CD8-positive, alpha-beta memory T cell (primary cell): ENCODE results near the gene ZNF354C. TPM values are rescaled to one million over a fixed set of nuclear protein-coding genes. Genes with fewer than 3 reads are reported as not detected.

ENCODE experiments used
- CTCF ChIA-PET: fragments of 350-600 bp; sonication (Branson Sonifier 250); formaldehyde crosslinking; loops from one replicate; lab custom pipeline; 2021; ENCODE audit warnings: antibody characterized with exemption; lab: Charles Lee
- POLR2A ChIA-PET: fragments of 350-600 bp; sonication (Branson Sonifier 250); formaldehyde crosslinking; loops from one replicate; lab custom pipeline; 2021; ENCODE audit warnings: antibody characterized with exemption; lab: Charles Lee
- DNase-seq, 5 donors: peaks; one replicate each; pipeline versions ENCODE4 v3.0.0 to v3.0.0-alpha.2; 2020 to 2022; ENCODE audit warnings: mixed read lengths in 1 of 5
- H3K27ac ChIP-seq: one replicate; pipeline ENCODE4 v1.7.0; 2013; ENCODE audit warnings: low read depth, mild to moderate bottlenecking, low read length, moderate library complexity
- H3K27me3 ChIP-seq: 2 replicates; pipeline ENCODE4 v1.7.0; 2013; ENCODE audit warnings: low read length, mild to moderate bottlenecking; ENCODE audit not compliant: insufficient read depth, poor library complexity, severe bottlenecking
- H3K36me3 ChIP-seq: 2 replicates; pipeline ENCODE4 v1.7.0; 2013; ENCODE audit warnings: mild to moderate bottlenecking, low read length, moderate library complexity; ENCODE audit not compliant: insufficient read depth
- H3K4me1 ChIP-seq: 2 replicates; pipeline ENCODE4 v1.7.0; 2013; ENCODE audit warnings: mild to moderate bottlenecking, low read length, moderate library complexity; ENCODE audit not compliant: insufficient read depth
- H3K4me3 ChIP-seq: 2 replicates; pipeline ENCODE4 v1.7.0; 2013; ENCODE audit warnings: mild to moderate bottlenecking, low read length
- H3K9me3 ChIP-seq: 2 replicates; pipeline ENCODE4 v1.7.0; 2013; ENCODE audit warnings: mild to moderate bottlenecking, low read length
- H3K27ac Mint-ChIP-seq, 8 donors: one replicate each; pipeline ENCODE4 v1.8.0; 2020 to 2021; ENCODE audit warnings: mixed read lengths in 8 of 8, mild to moderate bottlenecking in 6 of 8, inconsistent platforms in 3 of 8, moderate library complexity in 3 of 8
- H3K27me3 Mint-ChIP-seq, 2 donors: one replicate each; pipeline ENCODE4 v1.8.0; 2020 to 2021; ENCODE audit warnings: mixed read lengths in 2 of 2, mild to moderate bottlenecking in 1 of 2, moderate library complexity in 1 of 2
- H3K36me3 Mint-ChIP-seq, 3 donors: one replicate each; pipeline ENCODE4 v1.8.0; 2020 to 2021; ENCODE audit warnings: mixed read lengths in 3 of 3, inconsistent platforms in 1 of 3, mild to moderate bottlenecking in 1 of 3
- H3K4me1 Mint-ChIP-seq, 3 donors: one replicate each; pipeline ENCODE4 v1.8.0; 2020 to 2021; ENCODE audit warnings: mixed read lengths in 3 of 3, inconsistent platforms in 1 of 3, mild to moderate bottlenecking in 1 of 3
- H3K4me3 Mint-ChIP-seq, 7 donors: one replicate each; pipeline ENCODE4 v1.8.0; 2020 to 2021; ENCODE audit warnings: mixed read lengths in 7 of 7, mild to moderate bottlenecking in 6 of 7, moderate library complexity in 4 of 7, inconsistent platforms in 2 of 7
- H3K9me3 Mint-ChIP-seq, 5 donors: one replicate each; pipeline ENCODE4 v1.8.0; 2020 to 2022; ENCODE audit warnings: mixed read lengths in 5 of 5, mild to moderate bottlenecking in 3 of 5, moderate library complexity in 2 of 5, inconsistent platforms in 1 of 5
- polyA plus RNA-seq: library from polyadenylated mRNA; unstranded; fragments of 300-500 nt; fragmentation: Illumina TruSeq; gene quantifications from one replicate; pipeline ENCODE4 v1.2.3, GENCODE V29; 2021
- total RNA-seq, 2 experiments: library from RNA; stranded (reverse); gene quantifications; one replicate each; pipeline ENCODE4 v1.2.3, GENCODE V29; 2021

ZNF354C gene
- total and polyA plus RNA-seq, 3 experiments from 2014 or later: 0.87 to 6.0 (median 5.7) TPM

GRCh38 chr5:179115845-179116524 is 55.8 kb downstream of the ZNF354C start:
- Mint-ChIP-seq H3K27me3 (peaks cover 0 to 4% of the 10 kb centered on the region in 2 donors), H3K9me3 (peaks cover 10 to 42% (median 19%) of the 10 kb centered on the region in 5 donors), H3K4me1 (no peaks in the 10 kb centered on the region), H3K27ac (no peak overlapping the region), H3K36me3 (peaks cover 0 to 10% (median 0%) of the 10 kb centered on the region in 3 donors), H3K4me3 (no peak overlapping the region)
- H3K4me1 ChIP-seq: no peaks in the 10 kb centered on the region
- DNase-seq: no peak
- H3K27ac ChIP-seq: no peak overlapping the region
- H3K4me3 ChIP-seq: no peak overlapping the region
- ChIA-PET CTCF (no interaction called here), POLR2A (no interaction called here)
- H3K27me3 ChIP-seq: no peaks in the 10 kb centered on the region
- no peaks in the 10 kb centered on the region for H3K9me3 ChIP-seq
- no peaks in the 10 kb centered on the region for H3K36me3 ChIP-seq

- no peaks in the 10 kb centered on the region for H3K4me1 Mint-ChIP-seq
- Histone ChIP-seq H3K27me3 (no peaks in the 10 kb centered on the region), H3K4me1 (no peaks in the 10 kb centered on the region), H3K27ac (no peak overlapping the region), H3K9me3 (no peaks in the 10 kb centered on the region), H3K36me3 (no peaks in the 10 kb centered on the region), H3K4me3 (no peak overlapping the region)
- DNase-seq: no peak
- H3K4me3 Mint-ChIP-seq: no peak overlapping the region
- no peak overlapping the region for H3K27ac Mint-ChIP-seq
- ChIA-PET POLR2A (no interaction called here), CTCF (no interaction called here)
- H3K27me3 Mint-ChIP-seq: peaks cover 0 to 4% of the 10 kb centered on the region in 2 donors
- H3K36me3 Mint-ChIP-seq: peaks cover 0 to 10% (median 0%) of the 10 kb centered on the region in 3 donors
- H3K9me3 Mint-ChIP-seq: peaks cover 10 to 34% (median 16%) of the 10 kb centered on the region in 5 donors
These were observed 58.2 kb downstream of the ZNF354C start for GRCh38 chr5:179118338-179118737.

- no peaks in the 10 kb centered on the region for H3K9me3 ChIP-seq
- CTCF ChIA-PET: no interaction called here
- H3K27me3 ChIP-seq: no peaks in the 10 kb centered on the region
- POLR2A ChIA-PET: no interaction called here
- Mint-ChIP-seq H3K9me3 (peaks cover 10 to 29% (median 14%) of the 10 kb centered on the region in 5 donors), H3K4me1 (no peaks in the 10 kb centered on the region), H3K27me3 (peaks cover 0 to 4% of the 10 kb centered on the region in 2 donors), H3K27ac (no peak overlapping the region), H3K36me3 (peaks cover 0 to 10% (median 0%) of the 10 kb centered on the region in 3 donors), H3K4me3 (no peak overlapping the region)
- no peaks in the 10 kb centered on the region for H3K36me3 ChIP-seq
- no peak overlapping the region for H3K4me3 ChIP-seq
- no peak for DNase-seq
- H3K4me1 ChIP-seq: no peaks in the 10 kb centered on the region
- H3K27ac ChIP-seq: no peak overlapping the region
These were observed 58.7 kb downstream of the ZNF354C start for GRCh38 chr5:179118756-179119414.

DNA sequence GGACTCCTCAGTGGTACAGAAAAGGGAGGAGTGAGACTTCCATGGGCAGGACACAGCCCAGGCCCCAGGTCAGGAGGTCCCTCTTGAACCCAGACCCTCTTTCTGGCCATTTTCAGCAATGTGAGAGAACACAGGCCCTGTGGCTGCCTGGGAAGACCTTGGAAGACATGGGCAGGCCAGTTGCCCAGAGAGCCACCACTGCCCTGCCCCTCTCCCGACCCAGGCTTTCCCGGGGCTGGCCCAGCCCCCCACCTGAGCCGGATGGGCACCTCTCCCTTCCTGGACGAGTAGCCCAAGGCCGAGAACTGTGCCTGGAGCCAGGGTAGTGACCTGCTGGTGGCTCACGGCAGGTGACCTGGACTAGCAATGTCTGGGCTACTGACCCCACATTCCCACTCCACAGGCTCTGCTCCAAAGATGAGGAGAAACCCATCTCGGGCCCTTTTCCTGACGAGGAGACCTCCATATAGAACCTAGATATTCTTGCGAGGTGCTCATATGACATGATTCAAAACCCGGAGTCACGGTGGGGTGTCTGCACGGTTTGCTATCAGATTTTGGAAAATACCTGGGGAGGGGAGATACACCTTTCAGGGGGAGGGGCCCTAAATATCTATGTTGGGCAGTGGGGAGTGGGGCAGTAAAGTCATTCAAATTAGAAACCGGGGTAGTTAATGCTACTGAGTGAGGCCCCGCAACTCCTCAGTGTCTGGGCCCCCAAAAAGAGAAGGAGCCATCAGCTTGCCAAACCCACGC is 59.4 kb downstream of the ZNF354C start:
- no peaks in the 10 kb centered on the region for H3K9me3 ChIP-seq
- Mint-ChIP-seq H3K4me3 (no peak overlapping the region), H3K36me3 (peaks cover 0 to 9% (median 0%) of the 10 kb centered on the region in 3 donors), H3K27me3 (peaks cover 0 to 4% of the 10 kb centered on the region in 2 donors), H3K9me3 (peaks cover 8 to 22% (median 12%) of the 10 kb centered on the region in 5 donors), H3K4me1 (no peaks in the 10 kb centered on the region), H3K27ac (no peak overlapping the region)
- no peaks in the 10 kb centered on the region for H3K4me1 ChIP-seq
- H3K27me3 ChIP-seq: no peaks in the 10 kb centered on the region
- CTCF ChIA-PET: no interaction called here
- POLR2A ChIA-PET: no interaction called here
- no peak overlapping the region for H3K4me3 ChIP-seq
- H3K27ac ChIP-seq: no peak overlapping the region
- DNase-seq: no peak
- no peaks in the 10 kb centered on the region for H3K36me3 ChIP-seq

GRCh38 chr5:179120421-179120861 is 60.3 kb downstream of the ZNF354C start:
- ChIA-PET CTCF (no interaction called here), POLR2A (no interaction called here)
- H3K9me3 Mint-ChIP-seq: peaks cover 0 to 13% (median 4%) of the 10 kb centered on the region in 5 donors
- no peaks in the 10 kb centered on the region for H3K4me1 Mint-ChIP-seq
- Histone ChIP-seq H3K4me3 (no peak overlapping the region), H3K27ac (no peak overlapping the region), H3K27me3 (no peaks in the 10 kb centered on the region), H3K36me3 (no peaks in the 10 kb centered on the region), H3K4me1 (no peaks in the 10 kb centered on the region), H3K9me3 (no peaks in the 10 kb centered on the region)
- peaks cover 0 to under 1% (median 0%) of the 10 kb centered on the region in 3 donors for H3K36me3 Mint-ChIP-seq
- H3K27ac Mint-ChIP-seq: no peak overlapping the region
- DNase-seq: no peak
- H3K4me3 Mint-ChIP-seq: no peak overlapping the region
- peaks cover 0 to 4% of the 10 kb centered on the region in 2 donors for H3K27me3 Mint-ChIP-seq

GRCh38 chr5:179120951-179121666 is 60.9 kb downstream of the ZNF354C start:
- Histone ChIP-seq H3K4me1 (no peaks in the 10 kb centered on the region), H3K27ac (no peak overlapping the region), H3K36me3 (no peaks in the 10 kb centered on the region), H3K9me3 (no peaks in the 10 kb centered on the region), H3K27me3 (no peaks in the 10 kb centered on the region), H3K4me3 (no peak overlapping the region)
- no peak overlapping the region for H3K27ac Mint-ChIP-seq
- peaks cover 0 to 10% (median 3%) of the 10 kb centered on the region in 5 donors for H3K9me3 Mint-ChIP-seq
- H3K27me3 Mint-ChIP-seq: peaks cover 0 to 3% of the 10 kb centered on the region in 2 donors
- H3K4me3 Mint-ChIP-seq: no peak overlapping the region
- H3K36me3 Mint-ChIP-seq: no peaks in the 10 kb centered on the region
- DNase-seq: no peak
- ChIA-PET CTCF (no interaction called here), POLR2A (no interaction called here)
- H3K4me1 Mint-ChIP-seq: no peaks in the 10 kb centered on the region

DNA sequence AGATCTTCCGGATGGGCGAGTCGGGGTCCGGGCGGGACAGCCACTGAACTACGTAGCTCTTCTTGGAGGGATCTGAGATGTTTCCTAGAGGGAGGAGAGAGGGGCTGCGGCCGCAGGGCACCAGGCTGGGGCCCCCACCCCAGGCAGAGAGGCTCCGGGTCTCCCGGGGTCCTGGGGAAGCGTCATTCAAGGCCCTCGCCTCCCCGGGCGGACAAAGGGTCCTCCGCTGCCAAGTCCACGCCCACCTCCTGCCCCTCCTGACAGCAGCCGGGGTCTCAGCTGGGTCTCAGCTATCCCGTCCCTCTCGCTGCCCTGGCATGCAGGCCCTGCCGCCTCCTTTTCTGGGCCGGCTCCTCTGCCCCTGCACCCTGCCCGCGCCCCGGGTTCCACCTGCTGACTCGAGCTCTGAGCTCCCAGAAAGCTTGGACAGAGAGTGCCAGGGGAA is 61.5 kb downstream of the ZNF354C start:
- no peak overlapping the region for H3K4me3 Mint-ChIP-seq
- H3K36me3 ChIP-seq: no peaks in the 10 kb centered on the region
- ChIA-PET POLR2A (no interaction called here), CTCF (no interaction called here)
- H3K36me3 Mint-ChIP-seq: no peaks in the 10 kb centered on the region
- no peaks in the 10 kb centered on the region for H3K4me1 Mint-ChIP-seq
- no peaks in the 10 kb centered on the region for H3K4me1 ChIP-seq
- no peak overlapping the region for H3K27ac Mint-ChIP-seq
- DNase-seq: no peak
- H3K9me3 ChIP-seq: no peaks in the 10 kb centered on the region
- peaks cover 0 to 3% of the 10 kb centered on the region in 2 donors for H3K27me3 Mint-ChIP-seq
- H3K4me3 ChIP-seq: no peak overlapping the region
- H3K27ac ChIP-seq: no peak overlapping the region
- no peaks in the 10 kb centered on the region for H3K27me3 ChIP-seq
- peaks cover 0 to 6% (median 3%) of the 10 kb centered on the region in 5 donors for H3K9me3 Mint-ChIP-seq
